OCI-LY7 (cell line): Measurements from ENCODE around the gene ZSCAN31. TPM values are rescaled to one million over a fixed set of nuclear protein-coding genes. Genes with fewer than 3 reads are reported as not detected.
"Not testable (repeated sequence)": the region's sequence is repeated elsewhere in the genome, so short reads cannot be mapped to it uniquely, and the experiment has no call there.

Experiments
- BruUV-seq: library from RNA; stranded (reverse); fragments of 400-500 nt; replicated peaks from 2 replicates; lab custom pipeline; 2021; lab: Mats Ljungman, UMichigan
- CTCF ChIA-PET: fragments of 300-600 bp; sonication (Branson Sonifier 250); formaldehyde crosslinking; loops from one replicate; lab custom pipeline; 2022; ENCODE audit warnings: antibody characterized with exemption; ENCODE audit not compliant: unreplicated experiment; lab: Charles Lee
- POLR2A ChIA-PET: fragments of 300-600 bp; sonication (Branson Sonifier 250); formaldehyde crosslinking; loops from one replicate; lab custom pipeline; 2022; ENCODE audit warnings: antibody characterized with exemption; lab: Charles Lee
- DNase-seq: peaks from one replicate; pipeline ENCODE4 v3.0.0-alpha.2; 2015; ENCODE audit warnings: low spot score
- H2AFZ ChIP-seq: fragments of 200-600 bp; sonication (generic), shearing (Covaris generic); 2 replicates; pipeline ENCODE4 v1.6.1; 2014; ENCODE audit warnings: mild to moderate bottlenecking, antibody characterized with exemption, low read length, moderate library complexity
- H3K27ac ChIP-seq: fragments of 200-600 bp; sonication (generic); 2 replicates; pipeline ENCODE4 v1.5.1; 2014; ENCODE audit warnings: mixed run types, low read depth, mild to moderate bottlenecking, moderate library complexity, low read length, inconsistent platforms; ENCODE audit not compliant: poor library complexity, severe bottlenecking
- H3K36me3 ChIP-seq: fragments of 200-600 bp; sonication (generic); 2 replicates; pipeline ENCODE4 v1.6.1; 2014; ENCODE audit warnings: mild to moderate bottlenecking, antibody characterized with exemption, low read length, moderate library complexity, mixed read lengths; ENCODE audit not compliant: insufficient read depth
- H3K4me1 ChIP-seq: fragments of 200-600 bp; sonication (generic); 2 replicates; pipeline ENCODE4 v1.5.1; 2014; ENCODE audit warnings: mild to moderate bottlenecking, low read length; ENCODE audit not compliant: insufficient read depth, poor library complexity, severe bottlenecking
- H3K4me2 ChIP-seq: fragments of 200-600 bp; sonication (generic); 2 replicates; pipeline ENCODE4 v1.6.1; 2014; ENCODE audit warnings: mild to moderate bottlenecking, low read length
- H3K4me3 ChIP-seq: fragments of 200-600 bp; sonication (generic); 2 replicates; pipeline ENCODE4 v1.5.1; 2014; ENCODE audit warnings: mild to moderate bottlenecking, low read depth, low read length; ENCODE audit not compliant: poor library complexity, severe bottlenecking
- H3K79me2 ChIP-seq: fragments of 200-600 bp; sonication (generic); 2 replicates; pipeline ENCODE4 v1.6.1; 2016; ENCODE audit warnings: low read depth, mild to moderate bottlenecking, low read length, moderate library complexity, mixed read lengths; ENCODE audit not compliant: insufficient read depth
- H3K9me2 ChIP-seq: fragments of 200-600 bp; sonication (generic); 2 replicates; pipeline ENCODE4 v1.6.1; 2016; ENCODE audit warnings: mild to moderate bottlenecking, low read length, mixed read lengths; ENCODE audit not compliant: insufficient read depth
- H3K9me3 ChIP-seq: fragments of 200-600 bp; sonication (generic); 2 replicates; pipeline ENCODE4 v1.6.1; 2014; ENCODE audit warnings: mild to moderate bottlenecking, mixed run types, low read length, mixed read lengths
- H4K20me1 ChIP-seq: fragments of 200-600 bp; sonication (generic); 2 replicates; pipeline ENCODE4 v1.6.1; 2014; ENCODE audit warnings: mild to moderate bottlenecking, antibody characterized with exemption, low read length, moderate library complexity, mixed read lengths; ENCODE audit not compliant: insufficient read depth
- CTCF ChIP-seq: fragments of 200-600 bp; sonication (generic); conservative IDR thresholded peaks from 2 replicates; pipeline ENCODE4 v1.5.1; 2014; ENCODE audit warnings: mild to moderate bottlenecking, antibody characterized with exemption, low read length, moderate library complexity, mixed read lengths
- EZH2phosphoT487 ChIP-seq: fragments of 200-600 bp; sonication (generic); IDR thresholded peaks from 2 replicates; pipeline ENCODE4 v1.6.1; 2018; ENCODE audit warnings: low read depth, borderline replicate concordance, mild to moderate bottlenecking, mixed run types, antibody characterized with exemption, low read length, moderate library complexity, mixed read lengths
- intact Hi-C: fragments of 100-400 bp; cut with micrococcal nuclease; formaldehyde crosslinking; loops from one replicate; pipeline ENCODE4 v1.10.0; 2022; ENCODE audit not compliant: unreplicated experiment
- total RNA-seq, 2 experiments: library from RNA; depleted of rRNA in 1 of 2; stranded (reverse); fragments of >200 nt in 1 of 2; shearing (Covaris generic) in 1 of 2; gene quantifications; 2 replicates each; pipeline ENCODE4 v1.2.3, GENCODE V29; 2014 to 2022

Gene ZSCAN31
- total RNA-seq, 2 experiments from 2014 or later = not detected

- intact Hi-C loops = no loop called here
- H3K4me1 ChIP-seq = peaks cover 7% of the 10 kb centered on the region
- no peak for DNase-seq
- BruUV-seq = no TSS peak
- no peak overlapping the region for H3K4me2 ChIP-seq
- H3K27ac ChIP-seq = no peak overlapping the region
- no peaks in the 10 kb centered on the region for H3K79me2 ChIP-seq
- H3K9me2 ChIP-seq = no peaks in the 10 kb centered on the region
- H3K4me3 ChIP-seq = no peak overlapping the region
- POLR2A ChIA-PET = no interaction called here
- no peaks in the 10 kb centered on the region for H3K9me3 ChIP-seq
- TF ChIP-seq CTCF (no peak), EZH2phosphoT487 (no peak)
- H3K36me3 ChIP-seq = peaks cover 12% of the 10 kb centered on the region
- H2AFZ ChIP-seq = no peak overlapping the region
- CTCF ChIA-PET = no interaction called here
- H4K20me1 ChIP-seq = no peaks in the 10 kb centered on the region
These were observed 32.6 kb upstream of the ZSCAN31 start for GRCh38 chr6:28368522-28368921.

- H3K4me3 ChIP-seq, intact Hi-C loops, POLR2A ChIA-PET, H3K79me2 ChIP-seq, H2AFZ ChIP-seq, H3K9me2 ChIP-seq, H3K4me1 ChIP-seq, BruUV-seq, H3K27ac ChIP-seq, H3K9me3 ChIP-seq, CTCF ChIA-PET, H4K20me1 ChIP-seq, H3K4me2 ChIP-seq, DNase-seq: not testable (repeated sequence)
- H3K36me3 ChIP-seq = peaks cover 12% of the 10 kb centered on the region
These were observed 29.6 kb upstream of the ZSCAN31 start for GRCh38 chr6:28365590-28365989.

- intact Hi-C loops = no loop called here
- ChIA-PET CTCF (no interaction called here), POLR2A (interaction anchor here (0.6 kb wide), 1 partner anchor 229 kb away, joined by 3 read pairs; no protein-coding TSS in a partner anchor)
- Histone ChIP-seq H4K20me1 (no peaks in the 10 kb centered on the region), H3K79me2 (no peaks in the 10 kb centered on the region), H3K4me2 (no peak overlapping the region), H3K27ac (no peak overlapping the region), H2AFZ (no peak overlapping the region), H3K36me3 (peaks cover 11% of the 10 kb centered on the region), H3K9me2 (no peaks in the 10 kb centered on the region), H3K4me1 (peaks cover under 1% of the 10 kb centered on the region), H3K4me3 (no peak overlapping the region), H3K9me3 (peaks cover 13% of the 10 kb centered on the region)
- BruUV-seq = no TSS peak
- no peak for DNase-seq
- no peak for TF ChIP-seq CTCF
- TF ChIP-seq EZH2phosphoT487 = no peak
These were observed 25.0 kb upstream of the ZSCAN31 start for GRCh38 chr6:28360961-28361360.

GRCh38 chr6:28359562-28359961, 23.6 kb upstream of the ZSCAN31 start:
- H3K9me3 ChIP-seq = peaks cover 22% of the 10 kb centered on the region
- DNase-seq, H4K20me1 ChIP-seq, H3K27ac ChIP-seq, H3K4me2 ChIP-seq, CTCF ChIA-PET, intact Hi-C loops, H3K4me3 ChIP-seq, BruUV-seq, H3K9me2 ChIP-seq, H2AFZ ChIP-seq, H3K79me2 ChIP-seq, H3K4me1 ChIP-seq: not testable (repeated sequence)
- peaks cover 14% of the 10 kb centered on the region for H3K36me3 ChIP-seq
- POLR2A ChIA-PET = interaction anchor here (1.9 kb wide), 1 partner anchor 12 kb away, joined by 5 read pairs; no protein-coding TSS in a partner anchor
